ENCODE results near the gene METTL15. TPM values are rescaled to one million over a fixed set of nuclear protein-coding genes. Genes with fewer than 3 reads are reported as not detected.
"Not testable (repeated sequence)": the region's sequence is repeated elsewhere in the genome, so short reads cannot be mapped to it uniquely, and the experiment has no call there.

The METTL15 gene
- total RNA-seq, 4 donors from 2014 or later: 8.5 to 41.1 (median 17.0) TPM

DNA sequence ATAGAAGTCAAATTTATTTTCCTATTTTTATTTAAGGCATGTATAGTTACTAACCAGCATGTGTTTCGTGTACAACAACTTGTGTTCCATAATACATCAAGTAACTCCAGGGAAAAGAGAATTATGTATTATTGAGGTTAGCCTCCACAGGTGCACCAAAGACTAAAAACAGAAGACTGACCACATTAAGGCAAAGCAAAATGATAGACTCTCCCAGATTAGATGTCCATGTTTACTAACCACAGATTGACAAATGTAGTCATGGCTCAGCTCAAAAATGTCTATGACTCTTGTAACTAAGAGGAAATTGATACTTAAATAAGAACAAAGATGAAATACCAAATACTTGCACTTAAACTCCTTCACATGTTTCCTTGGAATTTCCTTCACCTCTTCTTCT lies 238.5 kb downstream of the METTL15 start:
- Histone ChIP-seq H3K9me3 (no peaks in the 10 kb centered on the region), H3K4me3 (no peak overlapping the region), H3K27me3 (no peaks in the 10 kb centered on the region), H3K36me3 (no peaks in the 10 kb centered on the region), H3K4me1 (no peaks in the 10 kb centered on the region), H3K27ac (no peak overlapping the region)
- intact Hi-C loops (cut with DNase I; ENCODE audit: low total_unique reads): no loop called here
- TF ChIP-seq POLR2A (IDR thresholded peaks at IDR 0.05): no peak
- TF ChIP-seq, protein P1, sequence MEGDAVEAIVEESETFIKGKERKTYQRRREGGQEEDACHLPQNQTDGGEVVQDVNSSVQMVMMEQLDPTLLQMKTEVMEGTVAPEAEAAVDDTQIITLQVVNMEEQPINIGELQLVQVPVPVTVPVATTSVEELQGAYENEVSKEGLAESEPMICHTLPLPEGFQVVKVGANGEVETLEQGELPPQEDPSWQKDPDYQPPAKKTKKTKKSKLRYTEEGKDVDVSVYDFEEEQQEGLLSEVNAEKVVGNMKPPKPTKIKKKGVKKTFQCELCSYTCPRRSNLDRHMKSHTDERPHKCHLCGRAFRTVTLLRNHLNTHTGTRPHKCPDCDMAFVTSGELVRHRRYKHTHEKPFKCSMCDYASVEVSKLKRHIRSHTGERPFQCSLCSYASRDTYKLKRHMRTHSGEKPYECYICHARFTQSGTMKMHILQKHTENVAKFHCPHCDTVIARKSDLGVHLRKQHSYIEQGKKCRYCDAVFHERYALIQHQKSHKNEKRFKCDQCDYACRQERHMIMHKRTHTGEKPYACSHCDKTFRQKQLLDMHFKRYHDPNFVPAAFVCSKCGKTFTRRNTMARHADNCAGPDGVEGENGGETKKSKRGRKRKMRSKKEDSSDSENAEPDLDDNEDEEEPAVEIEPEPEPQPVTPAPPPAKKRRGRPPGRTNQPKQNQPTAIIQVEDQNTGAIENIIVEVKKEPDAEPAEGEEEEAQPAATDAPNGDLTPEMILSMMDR (IDR thresholded peaks at IDR 0.05): no peak
- no peak for DNase-seq

DNA sequence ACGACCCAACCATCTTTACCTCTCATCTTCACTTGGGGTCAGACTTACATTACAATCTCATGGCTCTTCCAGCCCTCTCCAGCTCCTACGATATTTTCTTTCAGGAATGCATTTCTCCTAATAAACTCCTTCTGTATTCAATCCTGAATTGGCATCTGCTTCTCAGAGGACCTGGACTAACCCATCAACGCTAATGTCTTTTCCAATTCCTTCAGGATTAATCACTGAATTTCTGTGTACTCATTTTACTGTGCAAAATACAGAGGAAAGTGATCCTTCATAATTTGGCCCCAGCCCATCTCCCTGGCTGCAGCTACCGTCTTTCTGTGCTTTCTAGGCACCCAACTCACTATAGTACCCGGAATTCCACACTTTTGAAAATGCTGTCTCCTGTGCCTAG lies 239.2 kb downstream of the METTL15 start:
- Histone ChIP-seq H3K9me3 (no peaks in the 10 kb centered on the region), H3K27me3 (no peaks in the 10 kb centered on the region), H3K4me3 (no peak overlapping the region), H3K36me3 (no peaks in the 10 kb centered on the region), H3K4me1 (no peaks in the 10 kb centered on the region), H3K27ac (no peak overlapping the region)
- no peak for DNase-seq
- intact Hi-C loops (cut with DNase I; ENCODE audit: low total_unique reads): no loop called here
- TF ChIP-seq, protein P1 (IDR thresholded peaks at IDR 0.05): no peak
- no peak for TF ChIP-seq POLR2A (IDR thresholded peaks at IDR 0.05)

DNA sequence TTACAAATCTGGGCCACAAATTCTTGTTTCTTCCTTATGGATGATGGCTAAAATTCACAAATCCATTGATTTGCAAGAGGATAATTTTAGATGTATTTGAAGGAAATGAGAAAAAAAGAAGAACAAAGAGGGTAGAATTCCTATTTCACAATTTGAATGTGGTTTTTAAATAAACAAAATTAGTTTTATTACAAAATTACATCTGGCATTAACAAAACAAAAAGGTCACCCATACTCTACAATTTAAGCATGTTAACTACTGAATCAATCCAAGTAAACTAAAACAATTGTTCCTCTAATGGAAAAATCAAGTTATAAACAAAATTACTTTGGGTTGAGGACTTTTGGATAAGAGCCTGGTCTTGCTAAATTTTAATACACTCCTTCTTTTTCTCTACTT lies 242.0 kb downstream of the METTL15 start:
- no peaks in the 10 kb centered on the region for H3K27me3 ChIP-seq
- no peak overlapping the region for H3K27ac ChIP-seq
- H3K4me1 ChIP-seq: no peaks in the 10 kb centered on the region
- H3K4me3 ChIP-seq: no peak overlapping the region
- DNase-seq: no peak
- no peak for TF ChIP-seq POLR2A (IDR thresholded peaks at IDR 0.05)
- TF ChIP-seq, protein P1 (IDR thresholded peaks at IDR 0.05): no peak
- H3K36me3 ChIP-seq: no peaks in the 10 kb centered on the region
- intact Hi-C loops (cut with DNase I; ENCODE audit: low total_unique reads): no loop called here
- H3K9me3 ChIP-seq: no peaks in the 10 kb centered on the region

DNA sequence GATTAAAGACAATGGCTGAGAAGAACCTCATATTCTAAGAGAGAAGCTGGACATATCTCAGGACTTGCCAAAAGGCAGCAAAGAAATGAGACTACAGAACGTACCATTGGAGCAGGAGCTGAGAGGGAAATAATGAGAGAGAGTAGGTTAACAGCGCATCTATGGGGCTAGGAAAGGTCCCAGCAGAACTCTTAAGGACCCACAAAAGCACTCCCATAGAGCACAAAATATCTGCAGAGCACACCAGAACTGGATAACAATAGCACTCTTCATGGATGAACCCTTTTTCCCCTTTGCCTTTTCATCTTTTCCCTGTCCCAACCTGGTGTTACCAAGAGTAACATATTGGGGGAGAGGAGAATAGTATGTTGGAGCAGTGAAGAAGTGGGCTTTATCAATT lies 245.8 kb downstream of the METTL15 start:
- Histone ChIP-seq H3K27me3 (no peaks in the 10 kb centered on the region), H3K4me3 (no peak overlapping the region), H3K9me3 (no peaks in the 10 kb centered on the region), H3K27ac (no peak overlapping the region), H3K4me1 (no peaks in the 10 kb centered on the region), H3K36me3 (no peaks in the 10 kb centered on the region)
- intact Hi-C loops (cut with DNase I; ENCODE audit: low total_unique reads): no loop called here
- DNase-seq: no peak
- TF ChIP-seq, protein P1 (IDR thresholded peaks at IDR 0.05): no peak
- TF ChIP-seq POLR2A (IDR thresholded peaks at IDR 0.05): no peak

DNA sequence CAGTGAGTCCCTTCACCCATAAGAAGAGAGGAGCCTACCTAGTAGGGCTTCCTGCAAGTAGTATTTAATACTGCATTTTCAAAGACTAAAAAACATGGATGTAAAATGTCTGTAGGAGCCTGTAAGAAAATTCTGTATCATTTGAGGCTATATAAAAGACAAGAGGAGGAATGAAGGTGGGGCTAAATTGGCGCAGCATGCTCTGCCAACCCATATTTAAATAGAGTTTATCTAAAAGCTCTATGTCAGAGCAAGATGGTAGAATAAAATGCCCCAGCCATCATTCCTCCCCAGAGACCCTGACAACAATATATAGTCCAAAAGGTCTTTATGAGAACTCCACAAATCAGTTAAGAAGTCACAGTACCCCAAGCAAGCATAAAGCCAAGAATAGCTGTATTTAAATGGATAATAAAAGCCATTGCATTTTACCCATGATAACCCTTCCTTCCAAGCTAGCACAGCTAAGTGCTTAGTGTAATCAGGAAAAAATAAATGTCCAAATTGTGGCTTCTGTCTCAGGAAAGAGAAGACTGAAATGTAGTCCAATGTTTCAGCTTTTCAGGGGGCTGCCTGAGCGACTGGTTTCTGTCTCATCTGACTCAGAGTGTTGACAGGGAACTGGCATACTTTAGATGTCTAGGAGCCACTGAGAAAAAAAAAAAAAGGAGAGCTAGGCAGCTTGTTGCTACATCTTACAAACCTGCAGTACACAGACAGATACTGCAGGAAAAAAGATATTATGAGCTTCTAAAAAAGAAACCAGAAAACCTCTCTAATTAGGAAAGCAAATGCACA lies 258.6 kb downstream of the METTL15 start:
- Histone ChIP-seq H3K27me3 (no peaks in the 10 kb centered on the region), H3K27ac (no peak overlapping the region), H3K4me3 (no peak overlapping the region), H3K4me1 (no peaks in the 10 kb centered on the region), H3K36me3 (no peaks in the 10 kb centered on the region), H3K9me3 (peaks cover 0 to 3% of the 10 kb centered on the region in 2 donors)
- intact Hi-C loops (cut with DNase I; ENCODE audit: low total_unique reads): no loop called here
- TF ChIP-seq, protein P1 (IDR thresholded peaks at IDR 0.05): no peak
- DNase-seq: no peak

DNA sequence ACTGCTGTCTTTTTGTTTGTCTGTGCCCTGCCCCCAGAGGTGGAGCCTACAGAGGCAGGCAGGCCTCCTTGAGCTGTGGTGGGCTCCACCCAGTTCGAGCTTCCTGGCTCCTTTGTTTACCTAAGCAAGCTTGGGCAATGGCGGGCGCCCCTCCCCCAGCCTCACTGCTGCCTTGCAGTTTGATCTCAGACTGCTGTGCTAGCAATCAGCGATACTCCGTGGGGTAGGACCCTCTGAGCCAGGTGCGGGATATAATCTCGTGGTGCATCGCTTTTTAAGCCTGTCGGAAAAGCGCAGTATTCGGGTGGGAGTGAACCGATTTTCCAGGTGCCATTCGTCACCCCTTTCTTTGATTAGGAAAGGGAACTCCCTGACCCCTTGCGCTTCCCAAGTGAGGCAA lies 269.9 kb downstream of the METTL15 start:
- intact Hi-C loops (cut with DNase I; ENCODE audit: low total_unique reads); DNase-seq: not testable (repeated sequence)

More for the DNA sequence above, 269.9 kb downstream of the METTL15 start:
- H3K9me3 ChIP-seq, H3K36me3 ChIP-seq, H3K27ac ChIP-seq, H3K27me3 ChIP-seq, H3K4me3 ChIP-seq, H3K4me1 ChIP-seq: not testable (repeated sequence)

Data from uterus (tissue), 4 donors.